ENCODE data around the gene SLITRK1. TPM values are rescaled to one million over a fixed set of nuclear protein-coding genes. Genes with fewer than 3 reads are reported as not detected.

Gene SLITRK1
- total RNA-seq, 1 experiment from 2014 or later: 0.49 TPM

DNA sequence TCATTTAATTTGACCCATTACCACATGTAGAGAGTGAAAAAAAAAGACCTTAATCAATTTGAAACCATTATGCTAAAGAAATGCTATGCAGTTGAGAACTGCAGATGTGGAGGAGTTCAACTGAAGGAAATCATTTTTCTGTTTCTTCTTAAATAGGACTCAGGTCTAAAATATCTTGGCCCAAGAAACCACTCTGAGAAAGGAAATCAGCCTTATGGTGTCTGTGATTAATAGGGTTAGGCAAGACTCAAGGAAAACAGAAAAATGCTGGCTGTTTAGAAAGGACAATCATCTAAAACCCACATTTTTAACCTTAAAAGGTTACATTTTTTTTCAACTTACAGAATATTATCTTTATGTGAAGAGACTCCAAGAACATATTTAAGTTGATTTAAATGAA lies 1.9 kb upstream of the SLITRK1 start:
- Histone ChIP-seq H3K4me3 (ENCODE audit: low read depth, low read length, poor library complexity, severe bottlenecking) (no peak overlapping the region), H3K27ac (ENCODE audit: low read depth, low read length, poor library complexity, severe bottlenecking) (no peak overlapping the region), H3K27me3 (replicated peaks; ENCODE audit: insufficient read depth, low read depth, low read length, poor library complexity) (peaks cover 15% of the 10 kb centered on the region), H3K36me3 (ENCODE audit: insufficient read depth, low read length, poor library complexity, severe bottlenecking) (no peaks in the 10 kb centered on the region), H3K4me1 (ENCODE audit: insufficient read depth, low read length, poor library complexity, severe bottlenecking) (peaks cover 7% of the 10 kb centered on the region), H3K9me3 (ENCODE audit: low read depth, low read length, poor library complexity, severe bottlenecking) (no peaks in the 10 kb centered on the region)
- POLR2A ChIA-PET (ENCODE audit: low non-redundant PET): no interaction called here
- intact Hi-C loops (cut with micrococcal nuclease; ENCODE audit: unreplicated experiment): loop anchor here (10.0 kb wide), 1 partner anchor 279 kb away; no protein-coding TSS in a partner anchor
- BruUV-seq (replicated peaks): no TSS peak
- no peak for DNase-seq (ENCODE audit: low spot score)
- CTCF ChIA-PET: no interaction called here
- TF ChIP-seq EZH2 (IDR thresholded peaks at IDR 0.05; ENCODE audit: borderline replicate concordance, low read depth, low read length, poor library complexity, severe bottlenecking): no peak
- TF ChIP-seq, protein P1, sequence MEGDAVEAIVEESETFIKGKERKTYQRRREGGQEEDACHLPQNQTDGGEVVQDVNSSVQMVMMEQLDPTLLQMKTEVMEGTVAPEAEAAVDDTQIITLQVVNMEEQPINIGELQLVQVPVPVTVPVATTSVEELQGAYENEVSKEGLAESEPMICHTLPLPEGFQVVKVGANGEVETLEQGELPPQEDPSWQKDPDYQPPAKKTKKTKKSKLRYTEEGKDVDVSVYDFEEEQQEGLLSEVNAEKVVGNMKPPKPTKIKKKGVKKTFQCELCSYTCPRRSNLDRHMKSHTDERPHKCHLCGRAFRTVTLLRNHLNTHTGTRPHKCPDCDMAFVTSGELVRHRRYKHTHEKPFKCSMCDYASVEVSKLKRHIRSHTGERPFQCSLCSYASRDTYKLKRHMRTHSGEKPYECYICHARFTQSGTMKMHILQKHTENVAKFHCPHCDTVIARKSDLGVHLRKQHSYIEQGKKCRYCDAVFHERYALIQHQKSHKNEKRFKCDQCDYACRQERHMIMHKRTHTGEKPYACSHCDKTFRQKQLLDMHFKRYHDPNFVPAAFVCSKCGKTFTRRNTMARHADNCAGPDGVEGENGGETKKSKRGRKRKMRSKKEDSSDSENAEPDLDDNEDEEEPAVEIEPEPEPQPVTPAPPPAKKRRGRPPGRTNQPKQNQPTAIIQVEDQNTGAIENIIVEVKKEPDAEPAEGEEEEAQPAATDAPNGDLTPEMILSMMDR (conservative IDR thresholded peaks at IDR 0.05; ENCODE audit: low read depth, low read length): no peak

DNA sequence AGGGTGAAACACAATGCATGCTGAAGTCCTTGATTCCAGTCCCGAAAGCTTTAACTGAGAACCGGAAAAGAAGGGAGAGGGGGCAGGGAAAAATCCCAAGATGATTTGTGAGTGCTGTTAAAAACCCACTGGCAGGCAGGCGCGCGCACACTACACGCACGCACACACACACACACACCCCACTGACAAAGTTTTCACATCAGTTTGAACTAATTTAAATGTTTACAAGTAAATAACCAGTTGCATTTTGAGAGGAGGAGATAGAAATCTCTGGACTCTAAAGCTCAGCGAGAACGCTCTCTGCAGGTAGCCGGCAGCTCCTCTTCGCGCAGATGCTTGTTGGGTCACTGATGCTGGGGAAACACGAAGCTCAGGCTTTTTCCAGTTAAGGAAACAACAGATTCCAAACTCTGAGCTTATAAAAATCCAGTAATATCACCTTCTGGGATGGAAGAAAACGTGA lies 818 bp upstream of the SLITRK1 start:
- H3K27ac ChIP-seq (ENCODE audit: low read depth, low read length, poor library complexity, severe bottlenecking): no peak overlapping the region
- no peaks in the 10 kb centered on the region for H3K36me3 ChIP-seq (ENCODE audit: insufficient read depth, low read length, poor library complexity, severe bottlenecking)
- CTCF ChIA-PET: no interaction called here
- intact Hi-C loops (cut with micrococcal nuclease; ENCODE audit: unreplicated experiment): loop anchor here (10.0 kb wide), 1 partner anchor 278 kb away; no protein-coding TSS in a partner anchor
- peaks cover 7% of the 10 kb centered on the region for H3K4me1 ChIP-seq (ENCODE audit: insufficient read depth, low read length, poor library complexity, severe bottlenecking)
- no peak overlapping the region for H3K4me3 ChIP-seq (ENCODE audit: low read depth, low read length, poor library complexity, severe bottlenecking)
- TF ChIP-seq EZH2 (IDR thresholded peaks at IDR 0.05; ENCODE audit: borderline replicate concordance, low read depth, low read length, poor library complexity, severe bottlenecking): no peak
- TF ChIP-seq, protein P1 (conservative IDR thresholded peaks at IDR 0.05; ENCODE audit: low read depth, low read length): no peak
- DNase-seq (ENCODE audit: low spot score): no peak
- POLR2A ChIA-PET (ENCODE audit: low non-redundant PET): no interaction called here
- no TSS peak for BruUV-seq (replicated peaks)
- H3K27me3 ChIP-seq (replicated peaks; ENCODE audit: insufficient read depth, low read depth, low read length, poor library complexity): peaks cover 15% of the 10 kb centered on the region
- no peaks in the 10 kb centered on the region for H3K9me3 ChIP-seq (ENCODE audit: low read depth, low read length, poor library complexity, severe bottlenecking)

DNA sequence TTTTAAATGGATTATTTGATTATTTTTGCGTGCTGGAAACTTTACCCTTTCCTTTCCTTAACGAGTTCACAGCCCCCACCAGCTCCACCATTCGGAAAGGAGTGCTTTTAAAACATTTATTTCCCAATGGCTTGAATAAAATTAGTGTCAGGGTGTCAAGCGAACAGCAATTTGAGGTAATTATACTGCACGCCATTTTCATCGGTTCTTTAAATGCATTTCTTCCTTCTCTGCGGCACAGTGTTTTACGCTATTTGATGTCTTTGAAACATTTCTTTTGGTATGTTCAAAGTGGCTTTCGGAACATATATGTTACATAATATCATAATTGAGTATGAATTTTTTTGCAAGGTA lies 309 bp upstream of the SLITRK1 start:
- H3K9me3 ChIP-seq (ENCODE audit: low read depth, low read length, poor library complexity, severe bottlenecking): no peaks in the 10 kb centered on the region
- peaks cover 7% of the 10 kb centered on the region for H3K4me1 ChIP-seq (ENCODE audit: insufficient read depth, low read length, poor library complexity, severe bottlenecking)
- ChIA-PET CTCF (no interaction called here), POLR2A (ENCODE audit: low non-redundant PET) (no interaction called here)
- H3K27me3 ChIP-seq (replicated peaks; ENCODE audit: insufficient read depth, low read depth, low read length, poor library complexity): peaks cover 15% of the 10 kb centered on the region
- BruUV-seq (replicated peaks): no TSS peak
- no peak overlapping the region for H3K4me3 ChIP-seq (ENCODE audit: low read depth, low read length, poor library complexity, severe bottlenecking)
- no peak overlapping the region for H3K27ac ChIP-seq (ENCODE audit: low read depth, low read length, poor library complexity, severe bottlenecking)
- H3K36me3 ChIP-seq (ENCODE audit: insufficient read depth, low read length, poor library complexity, severe bottlenecking): no peaks in the 10 kb centered on the region
- intact Hi-C loops (cut with micrococcal nuclease; ENCODE audit: unreplicated experiment): loop anchor here (10.0 kb wide), 1 partner anchor 278 kb away; no protein-coding TSS in a partner anchor
- no peak for DNase-seq (ENCODE audit: low spot score)
- TF ChIP-seq EZH2 (IDR thresholded peaks at IDR 0.05; ENCODE audit: borderline replicate concordance, low read depth, low read length, poor library complexity, severe bottlenecking): no peak
- TF ChIP-seq, protein P1 (conservative IDR thresholded peaks at IDR 0.05; ENCODE audit: low read depth, low read length): no peak

Data from A673 (cell line).